GM10266 (cell line): ENCODE results near the gene GPC6.

Source experiments
- DNase-seq: peaks from one replicate; pipeline ENCODE4 v3.0.0; 2012; ENCODE audit errors: extremely low spot score
- TF ChIP-seq, protein P1 (sequence below): IDR thresholded peaks from 2 replicates; pipeline ENCODE4 v1.5.1; 2012; ENCODE audit warnings: mild to moderate bottlenecking, low read depth; ENCODE audit not compliant: control insufficient read depth, insufficient read depth; ENCODE audit errors: missing control alignments

GPC6 gene

GRCh38 chr13:93724187-93724586 lies 497.6 kb downstream of the GPC6 start:
- TF ChIP-seq, protein P1, sequence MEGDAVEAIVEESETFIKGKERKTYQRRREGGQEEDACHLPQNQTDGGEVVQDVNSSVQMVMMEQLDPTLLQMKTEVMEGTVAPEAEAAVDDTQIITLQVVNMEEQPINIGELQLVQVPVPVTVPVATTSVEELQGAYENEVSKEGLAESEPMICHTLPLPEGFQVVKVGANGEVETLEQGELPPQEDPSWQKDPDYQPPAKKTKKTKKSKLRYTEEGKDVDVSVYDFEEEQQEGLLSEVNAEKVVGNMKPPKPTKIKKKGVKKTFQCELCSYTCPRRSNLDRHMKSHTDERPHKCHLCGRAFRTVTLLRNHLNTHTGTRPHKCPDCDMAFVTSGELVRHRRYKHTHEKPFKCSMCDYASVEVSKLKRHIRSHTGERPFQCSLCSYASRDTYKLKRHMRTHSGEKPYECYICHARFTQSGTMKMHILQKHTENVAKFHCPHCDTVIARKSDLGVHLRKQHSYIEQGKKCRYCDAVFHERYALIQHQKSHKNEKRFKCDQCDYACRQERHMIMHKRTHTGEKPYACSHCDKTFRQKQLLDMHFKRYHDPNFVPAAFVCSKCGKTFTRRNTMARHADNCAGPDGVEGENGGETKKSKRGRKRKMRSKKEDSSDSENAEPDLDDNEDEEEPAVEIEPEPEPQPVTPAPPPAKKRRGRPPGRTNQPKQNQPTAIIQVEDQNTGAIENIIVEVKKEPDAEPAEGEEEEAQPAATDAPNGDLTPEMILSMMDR: no peak
- DNase-seq: no peak

- TF ChIP-seq, protein P1: no peak
- no peak for DNase-seq
These were observed 499.8 kb downstream of the GPC6 start for GRCh38 chr13:93726173-93726957.

GRCh38 chr13:93727211-93728141 lies 500.9 kb downstream of the GPC6 start:
- TF ChIP-seq, protein P1: no peak
- DNase-seq: no peak

DNA sequence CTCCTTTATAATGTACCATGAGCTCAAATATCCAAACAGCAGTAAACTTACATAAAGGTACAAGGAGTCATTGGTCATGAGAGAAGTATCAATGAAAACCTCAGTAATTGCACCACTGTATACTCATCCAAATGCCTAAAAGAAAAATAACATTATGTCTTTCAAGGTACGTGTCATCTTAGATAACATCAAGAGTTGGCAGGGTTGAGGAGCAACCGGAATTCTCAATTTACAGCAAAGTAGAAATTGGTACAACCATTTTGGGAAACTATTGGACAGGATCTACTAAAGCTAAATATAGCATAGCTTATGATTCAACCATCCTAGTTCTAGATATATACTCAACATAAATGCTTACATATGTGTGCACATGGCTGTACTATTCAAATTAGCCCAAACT lies 502.8 kb downstream of the GPC6 start:
- TF ChIP-seq, protein P1: no peak
- no peak for DNase-seq

DNA sequence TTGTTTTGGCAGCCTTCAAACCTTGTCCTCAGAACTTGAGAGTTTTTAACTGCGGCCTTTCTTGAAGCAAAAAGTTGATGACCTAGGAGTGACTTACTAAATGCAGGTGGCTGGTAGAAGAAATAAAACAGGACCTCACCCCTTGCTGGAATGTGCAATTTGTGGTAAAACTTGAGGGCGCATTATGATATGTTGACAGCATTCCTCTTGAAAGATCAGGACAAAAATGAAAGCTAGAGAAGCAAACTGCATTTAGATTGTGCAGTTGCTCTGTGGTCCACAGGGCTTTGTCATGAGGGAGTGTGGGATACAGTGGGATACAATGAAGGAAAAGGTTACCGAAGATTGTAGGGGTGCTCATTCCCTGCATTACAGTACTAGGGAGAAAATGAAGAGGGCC lies 504.2 kb downstream of the GPC6 start:
- no peak for DNase-seq
- TF ChIP-seq, protein P1: no peak

DNA sequence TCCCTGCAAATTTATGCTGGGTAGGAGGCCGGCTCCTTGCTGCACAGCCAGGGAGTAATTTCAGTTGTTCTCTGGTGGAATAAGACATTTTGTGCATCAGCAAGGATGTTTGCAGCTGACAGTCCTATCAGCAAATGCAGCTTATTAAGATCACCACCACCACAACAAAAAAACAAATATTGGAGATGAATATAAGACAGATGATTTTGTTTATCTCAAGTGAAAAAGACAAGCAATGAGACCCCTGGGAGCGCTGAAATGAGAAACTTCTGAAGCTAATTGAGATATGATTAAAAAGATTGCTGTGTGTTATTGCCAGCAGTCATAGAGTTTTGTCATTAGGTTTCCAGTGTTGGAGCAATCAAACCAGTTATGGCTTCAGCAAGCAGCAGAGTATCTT lies 505.6 kb downstream of the GPC6 start:
- DNase-seq: no peak
- TF ChIP-seq, protein P1: no peak

GRCh38 chr13:93736081-93736480 lies 509.5 kb downstream of the GPC6 start:
- TF ChIP-seq, protein P1: no peak
- no peak for DNase-seq
